ENCODE results near the gene BRD3OS.

Gene BRD3OS

GRCh38 chr9:134024828-134025605 lies at the start of gene BRD3OS:
Gene BRD3OS (plus strand): TSS chr9:134025481. CDS start chr9:134026748, 1,267 bp downstream.
- DNase-seq (ENCODE audit: low read depth): peak; percentile 85

- no peak for DNase-seq (ENCODE audit: low read depth)
Observed at GRCh38 chr9:133975511-133975910, 49.8 kb upstream of the BRD3OS start.

GRCh38 chr9:133976191-133976861 lies 49.0 kb upstream of the BRD3OS start:
- DNase-seq (ENCODE audit: low read depth): no peak

- no peak for DNase-seq (ENCODE audit: low read depth)
Observed at GRCh38 chr9:133976887-133977286, 48.4 kb upstream of the BRD3OS start.

GRCh38 chr9:133977421-133978201 lies 47.7 kb upstream of the BRD3OS start:
- no peak for DNase-seq (ENCODE audit: low read depth)

GRCh38 chr9:133978226-133978898 lies 46.9 kb upstream of the BRD3OS start:
- no peak for DNase-seq (ENCODE audit: low read depth)

GRCh38 chr9:133978899-133979272 lies 46.4 kb upstream of the BRD3OS start:
- DNase-seq (ENCODE audit: low read depth): no peak

GRCh38 chr9:133979273-133979920 lies 45.9 kb upstream of the BRD3OS start:
- DNase-seq (ENCODE audit: low read depth): no peak

- no peak for DNase-seq (ENCODE audit: low read depth)
Observed at GRCh38 chr9:133979921-133980863, 45.1 kb upstream of the BRD3OS start.

GRCh38 chr9:133980864-133981588 lies 44.3 kb upstream of the BRD3OS start:
- no peak for DNase-seq (ENCODE audit: low read depth)

GRCh38 chr9:133981589-133981957 lies 43.7 kb upstream of the BRD3OS start:
- DNase-seq (ENCODE audit: low read depth): no peak

GRCh38 chr9:133981958-133982681 lies 43.2 kb upstream of the BRD3OS start:
- no peak for DNase-seq (ENCODE audit: low read depth)

GRCh38 chr9:133982971-133983720 lies 42.1 kb upstream of the BRD3OS start:
- DNase-seq (ENCODE audit: low read depth): no peak

GRCh38 chr9:133986061-133986460 lies 39.2 kb upstream of the BRD3OS start:
- DNase-seq (ENCODE audit: low read depth): no peak

- no peak for DNase-seq (ENCODE audit: low read depth)
Observed at GRCh38 chr9:133986774-133987445, 38.4 kb upstream of the BRD3OS start.

- no peak for DNase-seq (ENCODE audit: low read depth)
Observed at GRCh38 chr9:133987446-133987788, 37.9 kb upstream of the BRD3OS start.

- no peak for DNase-seq (ENCODE audit: low read depth)
Observed at GRCh38 chr9:133987946-133988665, 37.2 kb upstream of the BRD3OS start.
